A549 (cell line): Measurements from ENCODE around the gene PITPNC1.
"Not testable (repeated sequence)": the region's sequence is repeated elsewhere in the genome, so short reads cannot be mapped to it uniquely, and the experiment has no call there.

Experiments
- CTCF ChIP-seq: fragments of >200 bp; sonication (Bioruptor Twin); formaldehyde crosslinking; IDR thresholded peaks from 3 replicates; pipeline ENCODE4 v1.5.1; 2016
- SMC3 ChIP-seq: fragments of >200 bp; sonication (Bioruptor Twin); formaldehyde crosslinking; IDR thresholded peaks from 3 replicates; pipeline ENCODE4 v1.6.1; 2018; ENCODE audit warnings: inconsistent platforms

GRCh38 chr17:67332162-67332508 is 44.9 kb upstream of the PITPNC1 start:
- TF ChIP-seq SMC3, CTCF: not testable (repeated sequence)
